Endodermal cell (in vitro differentiated cells): ENCODE results near the gene TALDO1. TPM values are rescaled to one million over a fixed set of nuclear protein-coding genes. Genes with fewer than 3 reads are reported as not detected.

ENCODE experiments used
- DNase-seq: peaks from one replicate; pipeline ENCODE4 v3.0.0-alpha.2; 2017
- H3K27ac ChIP-seq: 2 replicates; pipeline ENCODE4 v1.5.1; 2013; ENCODE audit warnings: mild to moderate bottlenecking, low read depth, low read length, moderate library complexity
- H3K27me3 ChIP-seq: 2 replicates; pipeline ENCODE4 v1.6.1; 2013; ENCODE audit warnings: mild to moderate bottlenecking, low read length, moderate library complexity; ENCODE audit not compliant: insufficient read depth, control insufficient read depth, poor library complexity, severe bottlenecking
- H3K36me3 ChIP-seq: 2 replicates; pipeline ENCODE4 v1.7.0; 2013; ENCODE audit warnings: mild to moderate bottlenecking, low read length, moderate library complexity; ENCODE audit not compliant: control insufficient read depth, insufficient read depth
- H3K4me1 ChIP-seq: one replicate; pipeline ENCODE4 v1.7.0; 2013; ENCODE audit warnings: low read length; ENCODE audit not compliant: control insufficient read depth, insufficient read depth
- H3K4me3 ChIP-seq: 2 replicates; pipeline ENCODE4 v1.5.1; 2013; ENCODE audit warnings: mild to moderate bottlenecking, low read length, moderate library complexity
- H3K9ac ChIP-seq: 2 replicates; pipeline ENCODE4 v1.6.1; 2013; ENCODE audit warnings: mild to moderate bottlenecking, low read length, moderate library complexity; ENCODE audit not compliant: poor library complexity, severe bottlenecking; ENCODE audit errors: extremely low read depth
- H3K9me3 ChIP-seq: 2 replicates; pipeline ENCODE4 v1.6.1; 2013; ENCODE audit warnings: mild to moderate bottlenecking, low read length, moderate library complexity; ENCODE audit not compliant: control insufficient read depth
- H3K27ac Mint-ChIP-seq: 2 replicates; pipeline ENCODE4 v1.8.0; 2020; ENCODE audit warnings: mixed read lengths
- H3K27me3 Mint-ChIP-seq: 2 replicates; pipeline ENCODE4 v1.8.0; 2021; ENCODE audit warnings: mild to moderate bottlenecking, mixed read lengths; ENCODE audit not compliant: insufficient read depth
- H3K36me3 Mint-ChIP-seq: 2 replicates; pipeline ENCODE4 v1.8.0; 2020; ENCODE audit warnings: low read depth, mixed read lengths
- H3K4me1 Mint-ChIP-seq: 2 replicates; pipeline ENCODE4 v1.8.0; 2020; ENCODE audit warnings: mixed read lengths
- H3K4me3 Mint-ChIP-seq: 2 replicates; pipeline ENCODE4 v1.8.0; 2020; ENCODE audit warnings: mild to moderate bottlenecking, moderate library complexity, mixed read lengths
- H3K9me3 Mint-ChIP-seq: 2 replicates; pipeline ENCODE4 v1.8.0; 2020; ENCODE audit warnings: mild to moderate bottlenecking, mixed read lengths
- CTCF ChIP-seq: fragments of 200-600 bp; sonication (generic); conservative IDR thresholded peaks from 2 replicates; pipeline ENCODE4 v1.5.0; 2021; ENCODE audit warnings: antibody characterized with exemption, mild to moderate bottlenecking
- WGBS, 2 experiments: methylation state at CpG; one replicate each; pipeline versions ENCODE4 v1.1.5 to v1.1.7; 2013; ENCODE audit warnings: missing lambda C conversion rate in 2 of 2, mixed read lengths in 1 of 2; ENCODE audit not compliant: insufficient coverage in 1 of 2, insufficient read length in 1 of 2; 5-methylcytosine and 5-hydroxymethylcytosine counted together
- total RNA-seq, 2 donors: library from RNA; stranded (reverse); fragmentation: NEBNext Ultra II Directional in 1 of 2; extraction: Animal tissue kit (Norgen Biotek cat#: 25700) in 1 of 2; gene quantifications; 2 replicates in 1 of 2; 3 replicates in 1 of 2; pipeline ENCODE4 v1.2.1, GENCODE V29; 2021

TALDO1 gene
- total RNA-seq, 2 donors from 2014 or later = 177 to 221 TPM

GRCh38 chr11:763073-763463 is 15.8 kb downstream of the TALDO1 start:
- Histone ChIP-seq H3K27me3 (no peaks in the 10 kb centered on the region), H3K4me3 (no peak overlapping the region), H3K4me1 (no peaks in the 10 kb centered on the region), H3K9ac (no peak overlapping the region), H3K36me3 (peaks cover 62% of the 10 kb centered on the region), H3K27ac (no peak overlapping the region), H3K9me3 (no peaks in the 10 kb centered on the region)
- Mint-ChIP-seq H3K27me3 (no peaks in the 10 kb centered on the region), H3K4me1 (no peaks in the 10 kb centered on the region), H3K4me3 (no peak overlapping the region), H3K36me3 (peaks cover 58% of the 10 kb centered on the region), H3K9me3 (no peaks in the 10 kb centered on the region), H3K27ac (peak overlapping the region; percentile 58)
- no peak for TF ChIP-seq CTCF
- DNase-seq = peak; percentile 85
- WGBS, 2 experiments = 73 to 83% methylated on average over 8 to 17 of the region's 24 CpGs

GRCh38 chr11:763549-764321 is 16.5 kb downstream of the TALDO1 start:
- Mint-ChIP-seq H3K4me3 (no peak overlapping the region), H3K27me3 (no peaks in the 10 kb centered on the region), H3K36me3 (peaks cover 53% of the 10 kb centered on the region), H3K4me1 (no peaks in the 10 kb centered on the region), H3K27ac (peak overlapping the region; percentile 58), H3K9me3 (no peaks in the 10 kb centered on the region)
- Histone ChIP-seq H3K9ac (no peak overlapping the region), H3K27ac (no peak overlapping the region), H3K4me3 (no peak overlapping the region), H3K4me1 (no peaks in the 10 kb centered on the region), H3K27me3 (no peaks in the 10 kb centered on the region), H3K36me3 (peaks cover 61% of the 10 kb centered on the region), H3K9me3 (no peaks in the 10 kb centered on the region)
- no peak for TF ChIP-seq CTCF
- DNase-seq = no peak
- 95 to 98% methylated on average over 11 to 22 of the region's 22 CpGs for WGBS, 2 experiments

GRCh38 chr11:764322-765024 is 17.2 kb downstream of the TALDO1 start:
- Mint-ChIP-seq H3K36me3 (peaks cover 56% of the 10 kb centered on the region), H3K9me3 (no peaks in the 10 kb centered on the region)
- H3K27ac ChIP-seq = no peak overlapping the region

More at GRCh38 chr11:764322-765024, 17.2 kb downstream of the TALDO1 start:
- Mint-ChIP-seq H3K27ac (no peak overlapping the region), H3K4me1 (no peaks in the 10 kb centered on the region), H3K4me3 (no peak overlapping the region), H3K27me3 (no peaks in the 10 kb centered on the region)
- Histone ChIP-seq H3K4me1 (no peaks in the 10 kb centered on the region), H3K9me3 (no peaks in the 10 kb centered on the region), H3K9ac (no peak overlapping the region), H3K27me3 (no peaks in the 10 kb centered on the region), H3K36me3 (peaks cover 56% of the 10 kb centered on the region), H3K4me3 (no peak overlapping the region)
- DNase-seq = no peak
- 96% methylated on average over 15 to 18 of the region's 18 CpGs for WGBS, 2 experiments
- TF ChIP-seq CTCF = no peak
